ENCODE results near the gene CLCNKB. TPM values are rescaled to one million over a fixed set of nuclear protein-coding genes. Genes with fewer than 3 reads are reported as not detected.

The CLCNKB gene
- total RNA-seq, 1 experiment from 2014 or later, result 0.81 TPM

GRCh38 chr1:16017076-16017460 lies 26.5 kb upstream of the CLCNKB start:
- Histone ChIP-seq H2AFZ (ENCODE audit: low read depth, low read length, poor library complexity, severe bottlenecking) (no peak overlapping the region), H3K9me3 (ENCODE audit: control insufficient read depth in 1 of 2, insufficient read depth in 1 of 2, low read depth in 1 of 2, low read length in 2 of 2) (no peaks in the 10 kb centered on the region)
- CTCF ChIA-PET, result no interaction called here

More at GRCh38 chr1:16017076-16017460, 26.5 kb upstream of the CLCNKB start:
- Histone ChIP-seq H3K4me1 (ENCODE audit: control insufficient read depth in 1 of 2, insufficient read depth in 2 of 2, low read length in 2 of 2) (peaks cover 10 to 30% of the 10 kb centered on the region in 2 experiments), H3K27ac (ENCODE audit: low read depth, low read length) (no peak overlapping the region), H3K79me2 (ENCODE audit: insufficient read depth, low read length) (no peaks in the 10 kb centered on the region), H3K27me3 (ENCODE audit: insufficient read depth, low read length) (no peaks in the 10 kb centered on the region), H4K20me1 (ENCODE audit: insufficient read depth) (no peaks in the 10 kb centered on the region), H3K4me2 (ENCODE audit: low read length) (no peak overlapping the region), H3K4me3 (replicated peaks in 1 of 2; ENCODE audit: low read depth in 1 of 2, low read length in 2 of 2) (no peak overlapping the region), H3K9me2 (ENCODE audit: insufficient read depth) (no peaks in the 10 kb centered on the region), H3K36me3 (ENCODE audit: control insufficient read depth in 1 of 2, insufficient read depth in 2 of 2, low read length in 2 of 2) (no peaks in the 10 kb centered on the region), H3K9ac (ENCODE audit: low read length) (no peak overlapping the region)
- ATAC-seq (no peak), DNase-seq (ENCODE audit: low read depth, low spot score) (no peak)
- intact Hi-C loops (cut with micrococcal nuclease), result no loop called here
- no TSS peak for BruUV-seq (replicated peaks)
- POLR2A ChIA-PET, result no interaction called here
- TF ChIP-seq SP1 (IDR thresholded peaks at IDR 0.05; ENCODE audit: low read depth) (no peak), POLR2A (IDR thresholded peaks at IDR 0.05; ENCODE audit: borderline replicate concordance, extremely low read depth, insufficient read depth, insufficient read length) (no peak), SRF (IDR thresholded peaks at IDR 0.05; ENCODE audit: low read depth) (no peak), EZH2phosphoT487 (IDR thresholded peaks at IDR 0.05; ENCODE audit: borderline replicate concordance) (no peak), CEBPB (IDR thresholded peaks at IDR 0.05; ENCODE audit: low read depth) (no peak), MAX (IDR thresholded peaks at IDR 0.05) (no peak), ATF3 (IDR thresholded peaks at IDR 0.05) (no peak), TCF7L2 (IDR thresholded peaks at IDR 0.05; ENCODE audit: borderline replicate concordance, extremely low read depth, insufficient read depth, insufficient read length) (no peak), FOSL1 (IDR thresholded peaks at IDR 0.05; ENCODE audit: low read depth) (no peak), ZBTB33 (IDR thresholded peaks at IDR 0.05; ENCODE audit: extremely low read depth, insufficient replicate concordance, low read length) (no peak), RAD21 (IDR thresholded peaks at IDR 0.05; ENCODE audit: low read depth) (no peak), ELF1 (IDR thresholded peaks at IDR 0.05; ENCODE audit: borderline replicate concordance, low read depth) (no peak), ZNF274 (IDR thresholded peaks at IDR 0.05; ENCODE audit: low read depth, low read length) (no peak), CBX3 (IDR thresholded peaks at IDR 0.05; ENCODE audit: low read depth) (no peak), SIN3A (IDR thresholded peaks at IDR 0.05; ENCODE audit: low read depth) (no peak), ZFX (IDR thresholded peaks at IDR 0.05) (no peak), JUND (IDR thresholded peaks at IDR 0.05) (no peak), REST (IDR thresholded peaks at IDR 0.05; ENCODE audit: low read depth) (no peak)
- RAD21 ChIA-PET (ENCODE audit: low non-redundant PET in 1 of 2, low total read pairs in 2 of 2, uncharacterized antibody in 2 of 2, unreplicated experiment in 2 of 2), result no interaction called here

All from HCT116 (cell line).